ENCODE results near the gene ZSCAN12. TPM values are rescaled to one million over a fixed set of nuclear protein-coding genes. Genes with fewer than 3 reads are reported as not detected.
"Not testable (repeated sequence)": the region's sequence is repeated elsewhere in the genome, so short reads cannot be mapped to it uniquely, and the experiment has no call there.

The ZSCAN12 gene
- polyA plus RNA-seq (2013, experiment 1 of 2) = 7.1 TPM
- 7.5 TPM for polyA plus RNA-seq (2013, experiment 2 of 2)

DNA sequence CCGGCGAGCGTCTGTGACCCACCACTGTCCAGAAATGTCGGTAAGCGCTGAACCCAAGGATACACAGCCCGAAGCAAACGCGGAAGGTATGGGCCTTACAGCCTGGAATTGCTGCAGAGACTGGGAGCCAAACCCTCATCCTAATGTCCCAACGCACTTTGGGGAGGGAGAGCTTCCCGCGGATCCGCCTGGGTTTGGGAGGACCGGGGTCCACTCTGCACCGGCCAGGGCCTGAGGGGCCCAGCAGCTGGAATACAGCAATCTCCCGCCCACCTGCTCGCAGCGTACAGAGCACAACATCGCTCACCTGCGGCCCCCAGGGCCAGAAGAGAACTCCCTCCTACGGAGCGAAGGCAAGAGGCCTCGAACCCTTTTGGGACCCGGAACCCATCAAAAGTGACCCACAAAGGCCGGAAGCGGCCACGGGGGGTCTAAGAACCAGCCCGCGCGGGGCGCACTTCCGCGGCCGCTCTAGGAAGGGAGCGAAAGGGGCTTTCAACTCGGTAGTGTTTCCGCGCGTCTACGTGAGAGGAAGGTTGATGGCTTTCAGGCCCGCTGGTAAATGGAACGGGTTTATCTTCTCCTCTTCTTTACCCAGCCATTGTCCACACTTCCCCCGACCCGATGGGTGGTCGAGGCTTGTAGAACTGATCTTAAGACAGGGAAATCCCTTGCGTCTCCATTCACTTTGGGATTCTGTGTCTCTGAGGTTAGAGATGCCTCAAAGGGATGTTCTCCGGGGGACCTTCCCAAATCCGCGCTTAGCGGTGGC, at the start of gene ZSCAN12:
TSS of gene ZSCAN12 (minus strand) at position 398 of the 772 bp plus-strand sequence. CDS start 1,342 bp downstream, outside the sequence.
- Histone ChIP-seq H3K9me3 (ENCODE audit: control insufficient read depth, low read length) (no peaks in the 10 kb centered on the region), H3K4me1 (ENCODE audit: control insufficient read depth, insufficient read depth, low read length, poor library complexity, severe bottlenecking) (peaks cover 5% of the 10 kb centered on the region), H3K27ac (ENCODE audit: low read depth, low read length, severe bottlenecking) (peak within 1 kb of the TSS; percentile 68), H3K4me3 (ENCODE audit: extremely low read depth, insufficient read depth, low read length, poor library complexity, severe bottlenecking) (peak within 1 kb of the TSS; percentile 86), H3K36me3 (ENCODE audit: control insufficient read depth, insufficient read depth, low read length) (peaks cover 37% of the 10 kb centered on the region)
- 0% methylated on average over 31 to 36 of the region's 49 CpGs for WGBS, 2 experiments (ENCODE audit: insufficient coverage in 2 of 2)

DNA sequence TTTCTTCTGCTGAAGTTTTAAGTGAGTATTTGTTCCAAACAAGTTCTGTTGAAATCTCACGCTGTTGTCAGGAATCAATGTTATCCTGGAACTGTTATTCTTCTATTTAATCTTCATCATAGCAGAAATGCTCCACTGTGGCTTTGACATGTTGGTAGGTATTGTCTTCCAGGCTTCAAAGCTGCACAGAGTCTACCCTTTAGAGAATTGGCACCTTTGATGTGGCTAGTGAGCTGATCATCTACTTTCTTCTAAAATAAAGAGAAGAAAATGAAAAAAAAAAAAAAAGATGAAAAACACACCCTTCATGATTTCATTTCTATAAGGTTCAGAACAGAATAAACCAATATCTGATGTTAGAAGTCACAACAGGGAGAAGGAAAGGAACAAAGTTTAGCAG, 49.5 kb upstream of the ZSCAN12 start:
- H3K4me1 ChIP-seq (ENCODE audit: control insufficient read depth, insufficient read depth, low read length, poor library complexity, severe bottlenecking) = no peaks in the 10 kb centered on the region
- WGBS, 2 experiments (ENCODE audit: insufficient coverage in 2 of 2) = no CpG with 5 or more reads among the region's 1 CpG
- H3K4me3 ChIP-seq (ENCODE audit: extremely low read depth, insufficient read depth, low read length, poor library complexity, severe bottlenecking) = no peak overlapping the region
- no peaks in the 10 kb centered on the region for H3K9me3 ChIP-seq (ENCODE audit: control insufficient read depth, low read length)
- H3K27ac ChIP-seq (ENCODE audit: low read depth, low read length, severe bottlenecking) = no peak overlapping the region
- H3K36me3 ChIP-seq (ENCODE audit: control insufficient read depth, insufficient read depth, low read length) = no peaks in the 10 kb centered on the region

DNA sequence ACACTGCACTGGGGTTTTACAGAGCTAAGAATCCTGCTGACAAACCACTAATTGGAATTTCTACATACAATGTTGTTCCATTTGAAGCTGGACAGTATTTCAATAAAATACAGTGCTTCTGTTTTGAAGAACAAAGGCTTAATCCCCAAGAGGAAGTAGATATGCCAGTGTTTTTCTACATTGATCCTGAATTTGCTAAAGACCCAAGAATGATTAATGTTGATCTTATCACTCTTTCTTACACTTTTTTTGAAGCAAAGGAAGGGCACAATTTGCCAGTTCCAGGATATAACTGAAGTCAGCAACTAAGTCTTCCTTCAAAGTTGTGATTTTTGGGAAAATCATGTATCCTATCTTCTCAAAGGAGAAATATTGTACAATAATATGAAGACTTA, 48.0 kb upstream of the ZSCAN12 start:
- not testable (repeated sequence) for H3K9me3 ChIP-seq (ENCODE audit: control insufficient read depth, low read length); H3K27ac ChIP-seq (ENCODE audit: low read depth, low read length, severe bottlenecking); H3K4me1 ChIP-seq (ENCODE audit: control insufficient read depth, insufficient read depth, low read length, poor library complexity, severe bottlenecking); H3K36me3 ChIP-seq (ENCODE audit: control insufficient read depth, insufficient read depth, low read length)
- peak overlapping the region; percentile 44 for H3K4me3 ChIP-seq (ENCODE audit: extremely low read depth, insufficient read depth, low read length, poor library complexity, severe bottlenecking)

DNA sequence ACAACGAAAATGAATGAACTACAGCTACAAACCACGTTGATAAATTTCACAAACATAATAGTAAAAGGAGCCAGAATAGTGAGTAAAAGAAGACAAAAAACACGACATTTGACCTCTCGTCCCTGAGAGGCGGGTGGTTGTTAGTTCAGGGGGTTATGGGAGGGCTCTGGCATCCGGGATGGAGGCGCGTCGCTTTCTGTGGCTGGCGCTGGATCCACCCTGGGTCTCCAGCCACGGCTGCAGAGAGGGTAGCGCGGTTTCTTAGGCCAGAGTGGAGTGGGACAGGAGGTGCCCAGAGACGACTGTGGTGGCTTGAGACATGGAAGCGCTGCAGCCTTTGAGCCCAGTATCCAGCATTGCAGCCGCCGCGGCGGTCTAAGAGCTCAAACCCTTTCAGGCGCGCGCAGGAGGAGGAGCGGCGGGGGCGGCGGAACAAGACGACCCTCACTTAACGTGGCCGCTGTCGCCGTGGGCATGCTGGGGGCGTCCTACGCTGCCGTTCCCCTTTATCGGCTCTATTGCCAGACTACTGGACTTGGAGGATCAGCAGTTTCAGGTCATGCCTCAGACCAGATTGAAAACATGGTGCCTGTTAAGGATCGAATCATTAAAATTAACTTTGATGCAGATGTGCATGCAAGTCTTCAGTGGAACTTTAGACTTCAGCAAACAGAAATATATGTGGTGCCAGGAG, 47.4 kb upstream of the ZSCAN12 start:
- WGBS, 2 experiments (ENCODE audit: insufficient coverage in 2 of 2) = 8 to 9% methylated on average over 29 to 32 of the region's 36 CpGs
- Histone ChIP-seq H3K9me3 (ENCODE audit: control insufficient read depth, low read length) (no peaks in the 10 kb centered on the region), H3K4me1 (ENCODE audit: control insufficient read depth, insufficient read depth, low read length, poor library complexity, severe bottlenecking) (no peaks in the 10 kb centered on the region), H3K4me3 (ENCODE audit: extremely low read depth, insufficient read depth, low read length, poor library complexity, severe bottlenecking) (peak overlapping the region; percentile 44), H3K27ac (ENCODE audit: low read depth, low read length, severe bottlenecking) (peak overlapping the region; percentile 16), H3K36me3 (ENCODE audit: control insufficient read depth, insufficient read depth, low read length) (no peaks in the 10 kb centered on the region)

DNA sequence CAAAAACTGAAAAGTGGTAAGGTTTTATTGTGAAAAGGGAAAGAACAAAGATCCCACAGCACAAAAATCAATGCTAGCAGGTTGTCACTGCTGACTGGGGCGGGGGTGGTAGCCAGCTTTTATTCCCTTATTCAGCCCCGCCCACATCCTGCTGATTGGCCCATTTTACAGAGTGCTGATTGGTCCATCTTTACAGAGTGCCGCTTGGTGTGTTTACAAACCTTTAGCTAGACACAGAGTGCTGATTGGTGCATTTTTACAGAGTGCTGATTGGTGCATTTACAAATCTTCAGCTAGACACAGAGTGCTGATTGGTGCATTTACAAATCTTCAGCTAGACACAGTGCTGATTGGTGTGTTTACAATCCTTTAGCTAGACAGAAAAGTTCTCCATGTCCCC, 45.2 kb upstream of the ZSCAN12 start:
- not testable (repeated sequence) for H3K4me1 ChIP-seq (ENCODE audit: control insufficient read depth, insufficient read depth, low read length, poor library complexity, severe bottlenecking); H3K9me3 ChIP-seq (ENCODE audit: control insufficient read depth, low read length); H3K4me3 ChIP-seq (ENCODE audit: extremely low read depth, insufficient read depth, low read length, poor library complexity, severe bottlenecking); H3K27ac ChIP-seq (ENCODE audit: low read depth, low read length, severe bottlenecking); H3K36me3 ChIP-seq (ENCODE audit: control insufficient read depth, insufficient read depth, low read length)
- WGBS, 2 experiments (ENCODE audit: insufficient coverage in 2 of 2) = 91 to 93% methylated on average over 2 to 3 of the region's 3 CpGs

DNA sequence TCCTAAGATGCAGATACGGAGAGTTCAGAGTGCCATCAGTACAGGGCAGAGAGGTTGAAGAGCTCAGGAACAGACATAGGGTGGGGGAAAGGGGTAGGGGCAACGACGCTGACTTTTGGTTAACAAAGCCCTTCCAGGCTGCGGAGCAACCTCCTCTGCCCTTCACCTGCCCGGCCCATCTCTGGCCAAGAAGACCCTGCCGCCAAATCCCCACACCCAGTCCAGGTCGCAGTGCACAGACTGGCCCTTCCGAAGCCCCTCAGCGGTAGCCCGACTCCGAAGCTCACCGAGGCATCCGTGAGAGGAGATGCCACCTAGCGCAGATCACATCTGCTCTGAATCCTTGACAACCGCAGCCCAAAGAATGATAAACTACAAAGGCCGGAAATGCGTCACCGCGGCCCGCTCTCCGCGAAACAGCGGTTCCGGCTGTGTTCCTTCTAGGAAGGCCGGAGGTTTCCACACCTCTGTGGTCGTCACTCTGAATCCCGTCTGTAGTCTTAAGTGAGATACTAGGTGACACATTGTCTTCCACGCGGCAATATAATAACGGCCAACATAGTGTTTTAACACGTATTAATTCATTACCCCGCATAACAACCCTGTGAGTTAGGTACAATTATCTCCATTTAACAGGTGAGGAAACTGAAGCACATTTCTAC, 43.7 kb upstream of the ZSCAN12 start, which contains the start of gene ZSCAN23:
TSS of gene ZSCAN23 (minus strand) at position 380 of the 662 bp plus-strand sequence. CDS start 7,225 bp downstream, outside the sequence.
- H3K9me3 ChIP-seq (ENCODE audit: control insufficient read depth, low read length) = no peaks in the 10 kb centered on the region
- WGBS, 2 experiments (ENCODE audit: insufficient coverage in 2 of 2) = 0 to 1% methylated on average over 22 to 25 of the region's 32 CpGs
- H3K4me3 ChIP-seq (ENCODE audit: extremely low read depth, insufficient read depth, low read length, poor library complexity, severe bottlenecking) = peak within 1 kb of the TSS; percentile 76
- H3K4me1 ChIP-seq (ENCODE audit: control insufficient read depth, insufficient read depth, low read length, poor library complexity, severe bottlenecking) = no peaks in the 10 kb centered on the region
- peak within 1 kb of the TSS; percentile 87 for H3K27ac ChIP-seq (ENCODE audit: low read depth, low read length, severe bottlenecking)
- H3K36me3 ChIP-seq (ENCODE audit: control insufficient read depth, insufficient read depth, low read length) = no peaks in the 10 kb centered on the region

DNA sequence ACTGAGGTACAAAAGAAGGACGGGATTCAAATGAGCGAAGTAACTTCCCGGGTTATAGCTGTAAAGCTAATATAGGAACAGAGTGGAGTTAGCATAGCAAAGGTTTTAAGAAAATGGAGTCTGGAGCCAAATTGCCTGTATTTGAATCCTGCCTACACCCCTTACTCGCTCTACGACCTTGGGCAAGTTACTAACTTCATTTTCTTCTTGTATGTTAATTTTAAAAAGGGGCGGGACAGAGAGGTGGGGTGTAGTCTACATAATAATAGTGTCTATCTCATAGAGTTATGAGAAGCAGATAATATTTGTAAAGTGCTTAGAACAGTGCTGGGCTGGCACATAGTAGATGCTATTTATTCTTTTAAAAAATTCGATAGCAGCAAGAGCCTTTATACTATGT, 43.0 kb upstream of the ZSCAN12 start:
- Histone ChIP-seq H3K9me3 (ENCODE audit: control insufficient read depth, low read length) (no peaks in the 10 kb centered on the region), H3K36me3 (ENCODE audit: control insufficient read depth, insufficient read depth, low read length) (no peaks in the 10 kb centered on the region), H3K27ac (ENCODE audit: low read depth, low read length, severe bottlenecking) (no peak overlapping the region), H3K4me1 (ENCODE audit: control insufficient read depth, insufficient read depth, low read length, poor library complexity, severe bottlenecking) (no peaks in the 10 kb centered on the region), H3K4me3 (ENCODE audit: extremely low read depth, insufficient read depth, low read length, poor library complexity, severe bottlenecking) (peak overlapping the region; percentile 76)
- no CpG with 5 or more reads among the region's 7 CpGs for WGBS, 2 experiments (ENCODE audit: insufficient coverage in 2 of 2)

DNA sequence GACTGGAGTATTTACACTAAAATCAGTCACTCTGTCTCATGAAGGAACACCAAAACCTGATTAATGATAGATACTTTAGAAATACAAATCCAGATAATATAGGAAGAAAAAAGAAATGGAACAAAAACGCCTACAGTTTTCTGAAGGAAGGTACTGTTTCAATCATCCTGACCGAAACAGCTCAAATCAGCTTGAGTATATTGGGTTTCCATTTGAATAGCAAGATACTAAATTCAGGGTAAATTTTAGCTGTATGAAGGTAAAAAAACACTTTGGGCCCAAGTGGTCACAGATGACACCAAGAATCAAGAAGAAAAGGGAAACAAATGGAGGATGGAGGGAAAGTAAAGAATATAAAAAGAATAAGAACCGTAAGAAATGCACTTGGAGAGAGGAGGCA, 36.9 kb upstream of the ZSCAN12 start:
- 96 to 100% methylated on average over 2 to 3 of the region's 3 CpGs for WGBS, 2 experiments (ENCODE audit: insufficient coverage in 2 of 2)
- Histone ChIP-seq H3K9me3 (ENCODE audit: control insufficient read depth, low read length) (no peaks in the 10 kb centered on the region), H3K36me3 (ENCODE audit: control insufficient read depth, insufficient read depth, low read length) (peaks cover 27% of the 10 kb centered on the region), H3K27ac (ENCODE audit: low read depth, low read length, severe bottlenecking) (no peak overlapping the region), H3K4me1 (ENCODE audit: control insufficient read depth, insufficient read depth, low read length, poor library complexity, severe bottlenecking) (no peaks in the 10 kb centered on the region), H3K4me3 (ENCODE audit: extremely low read depth, insufficient read depth, low read length, poor library complexity, severe bottlenecking) (no peak overlapping the region)

DNA sequence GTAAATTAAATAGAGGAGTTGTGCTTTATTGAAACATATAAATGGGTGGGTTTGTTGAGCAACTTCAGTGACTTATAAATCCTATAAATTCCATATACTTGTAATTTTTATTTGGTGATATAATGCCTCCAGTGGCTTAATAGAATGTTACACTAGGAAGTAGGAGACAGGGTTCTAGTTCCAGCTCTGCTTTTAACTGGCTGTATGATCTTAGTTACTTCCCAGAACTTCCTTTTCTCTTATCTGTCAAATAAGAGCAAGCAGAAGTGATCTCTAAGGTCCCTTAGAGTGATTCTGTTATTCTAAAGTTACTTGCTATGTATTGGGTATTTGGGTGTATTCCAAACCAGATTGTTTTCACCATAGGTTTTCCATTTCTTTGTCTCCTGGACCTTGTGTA, 33.6 kb upstream of the ZSCAN12 start:
- no peaks in the 10 kb centered on the region for H3K9me3 ChIP-seq (ENCODE audit: control insufficient read depth, low read length)
- peaks cover 50% of the 10 kb centered on the region for H3K36me3 ChIP-seq (ENCODE audit: control insufficient read depth, insufficient read depth, low read length)
- no peaks in the 10 kb centered on the region for H3K4me1 ChIP-seq (ENCODE audit: control insufficient read depth, insufficient read depth, low read length, poor library complexity, severe bottlenecking)
- H3K4me3 ChIP-seq (ENCODE audit: extremely low read depth, insufficient read depth, low read length, poor library complexity, severe bottlenecking) = no peak overlapping the region
- H3K27ac ChIP-seq (ENCODE audit: low read depth, low read length, severe bottlenecking) = no peak overlapping the region

DNA sequence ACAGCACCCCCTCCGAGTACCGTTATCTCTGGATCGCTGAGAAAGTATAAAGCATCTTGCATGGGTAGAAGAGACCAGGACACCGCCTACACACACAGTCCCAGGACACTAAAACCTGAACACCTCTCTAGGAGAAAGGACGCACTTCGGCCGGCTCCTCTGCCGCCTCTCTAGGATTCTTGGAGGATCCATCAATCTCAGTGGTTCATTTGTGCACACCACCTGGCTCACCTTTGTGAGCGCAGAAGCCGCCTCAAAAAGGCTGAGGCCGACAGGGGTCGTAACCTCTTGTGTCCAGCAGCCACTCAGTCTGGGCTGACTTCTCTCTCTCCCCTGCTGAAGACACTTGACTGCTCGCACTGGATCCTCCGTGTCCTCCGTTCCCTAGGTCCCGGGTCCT, 30.2 kb upstream of the ZSCAN12 start:
- WGBS, 2 experiments (ENCODE audit: insufficient coverage in 2 of 2) = 91 to 92% methylated on average over 11 to 15 of the region's 16 CpGs
- Histone ChIP-seq H3K36me3 (ENCODE audit: control insufficient read depth, insufficient read depth, low read length) (peaks cover 61% of the 10 kb centered on the region), H3K27ac (ENCODE audit: low read depth, low read length, severe bottlenecking) (no peak overlapping the region), H3K4me1 (ENCODE audit: control insufficient read depth, insufficient read depth, low read length, poor library complexity, severe bottlenecking) (no peaks in the 10 kb centered on the region), H3K4me3 (ENCODE audit: extremely low read depth, insufficient read depth, low read length, poor library complexity, severe bottlenecking) (no peak overlapping the region), H3K9me3 (ENCODE audit: control insufficient read depth, low read length) (no peaks in the 10 kb centered on the region)

Measured in mesodermal cell (in vitro differentiated cells).